Right ventricle myocardium inferior (tissue), 1 donor: ENCODE measurements around the gene PCDHGA7. TPM values are rescaled to one million over a fixed set of nuclear protein-coding genes. Genes with fewer than 3 reads are reported as not detected.
"Not testable (repeated sequence)": the region's sequence is repeated elsewhere in the genome, so short reads cannot be mapped to it uniquely, and the experiment has no call there.

Experiments used
- ATAC-seq: fragments of 200-7000 bp; cut with Tn5 transposase; one replicate; pipeline ENCODE4 v1.9.1; 2020; ENCODE audit warnings: mild to moderate bottlenecking, moderate library complexity
- DNase-seq: peaks from one replicate; pipeline ENCODE4 v3.0.0; 2021; ENCODE audit errors: missing footprints
- intact Hi-C: fragments of 100-400 bp; cut with DNase I; formaldehyde crosslinking; loops from one replicate; pipeline ENCODE4 v1.11.0; 2022
- total RNA-seq: library from RNA; stranded (reverse); fragmentation: NEBNext Ultra II Directional; extraction: Animal tissue kit (Norgen Biotek cat#: 25700); gene quantifications from one replicate; pipeline ENCODE4 v1.2.1, GENCODE V29; 2021
- donor health status: DM: no; HTN: yes; CAD: no; lungs with severe emphysema.

PCDHGA7 gene
- total RNA-seq, 1 donor from 2014 or later: 7.2 TPM

- no peak for DNase-seq
- intact Hi-C loops: no loop called here
- ATAC-seq: no peak
Measured at GRCh38 chr5:141393267-141393666, 10.7 kb downstream of the PCDHGA7 start.

- not testable (repeated sequence) for ATAC-seq, DNase-seq
- intact Hi-C loops: loop anchor here (1.0 kb wide), 1 partner anchor 19 kb away; no protein-coding TSS in a partner anchor
Measured at GRCh38 chr5:141394401-141395187, 12.1 kb downstream of the PCDHGA7 start.

- intact Hi-C loops: not testable (repeated sequence)
- DNase-seq (peak; percentile 68), ATAC-seq (peak; percentile 89)
Measured at GRCh38 chr5:141397756-141398551, 15.4 kb downstream of the PCDHGA7 start, which contains the start of gene PCDHGB5. Gene PCDHGB5 (plus strand): TSS chr5:141397947. CDS start chr5:141398128, 181 bp downstream.

- intact Hi-C loops: no loop called here
- ATAC-seq (no peak), DNase-seq (no peak)
Measured at GRCh38 chr5:141398608-141399007, 16.1 kb downstream of the PCDHGA7 start.

- intact Hi-C loops: no loop called here
- ATAC-seq (no peak), DNase-seq (peak; percentile 54)
Measured at GRCh38 chr5:141399555-141400258, 17.2 kb downstream of the PCDHGA7 start.

GRCh38 chr5:141402553-141403243 is 20.2 kb downstream of the PCDHGA7 start, which contains the start of gene PCDHGA9:
Gene PCDHGA9 (plus strand): TSS chr5:141402778. CDS start chr5:141402953, 175 bp downstream.
- no peak for ATAC-seq
- peak; percentile 67 for DNase-seq
- intact Hi-C loops: no loop called here

GRCh38 chr5:141403387-141403786 is 20.8 kb downstream of the PCDHGA7 start:
- DNase-seq (no peak), ATAC-seq (no peak)
- intact Hi-C loops: no loop called here

- ATAC-seq: peak; percentile 79
- peak; percentile 81 for DNase-seq
- intact Hi-C loops: not testable (repeated sequence)
Measured at GRCh38 chr5:141407790-141408505, 25.4 kb downstream of the PCDHGA7 start, which contains the start of gene PCDHGB6. Gene PCDHGB6 (plus strand): TSS chr5:141408021. CDS start chr5:141408203, 182 bp downstream.

- DNase-seq (no peak), ATAC-seq (no peak)
- intact Hi-C loops: loop anchor here (5.0 kb wide), 1 partner anchor 37 kb away; the partner anchor contains the start of genes PCDHGA6 and PCDHGB3
Measured at GRCh38 chr5:141409598-141410306, 27.2 kb downstream of the PCDHGA7 start.

GRCh38 chr5:141411575-141411974 is 29.0 kb downstream of the PCDHGA7 start:
- no peak for ATAC-seq
- no peak for DNase-seq
- intact Hi-C loops: loop anchor here (5.0 kb wide), 1 partner anchor 39 kb away; the partner anchor contains the start of genes PCDHGA6 and PCDHGB3

- no peak for DNase-seq
- ATAC-seq: peak; percentile 50
Measured at GRCh38 chr5:141412854-141413539, 30.5 kb downstream of the PCDHGA7 start, which contains the start of gene PCDHGA10. Gene PCDHGA10 (plus strand): TSS chr5:141412987. CDS start chr5:141413176, 189 bp downstream.

GRCh38 chr5:141413540-141414069 is 31.1 kb downstream of the PCDHGA7 start:
- peak; percentile 22 for ATAC-seq
- intact Hi-C loops: loop anchor here (5.0 kb wide), 1 partner anchor 41 kb away; the partner anchor contains the start of genes PCDHGA6 and PCDHGB3
- no peak for DNase-seq

More at GRCh38 chr5:141412854-141413539, 30.5 kb downstream of the PCDHGA7 start, which contains the start of gene PCDHGA10:
- intact Hi-C loops: loop anchor here (5.0 kb wide), 1 partner anchor 41 kb away; the partner anchor contains the start of genes PCDHGA6 and PCDHGB3

- not testable (repeated sequence) for ATAC-seq
Measured at GRCh38 chr5:141414548-141415274, 32.2 kb downstream of the PCDHGA7 start.

GRCh38 chr5:141415275-141415618 is 32.7 kb downstream of the PCDHGA7 start:
- ATAC-seq, intact Hi-C loops: not testable (repeated sequence)
- DNase-seq: peak; percentile 65

More at GRCh38 chr5:141414548-141415274, 32.2 kb downstream of the PCDHGA7 start:
- DNase-seq: not testable (repeated sequence)
- intact Hi-C loops: loop anchor here (5.0 kb wide), 1 partner anchor 42 kb away; the partner anchor contains the start of genes PCDHGA6 and PCDHGB3
